Neural progenitor cell (in vitro differentiated cells): Measurements from ENCODE around the gene PCK1. TPM values are rescaled to one million over a fixed set of nuclear protein-coding genes. Genes with fewer than 3 reads are reported as not detected.

Experiments
- DNase-seq: peaks from one replicate; pipeline ENCODE4 v3.0.0-alpha.2; 2016; ENCODE audit warnings: low spot score
- H2AFZ ChIP-seq: fragments of 200-600 bp; sonication (generic); replicated peaks from 2 replicates; pipeline ENCODE4 v1.6.1; 2016; ENCODE audit warnings: antibody characterized with exemption
- H3F3A ChIP-seq: fragments of 200-600 bp; sonication (generic); 2 replicates; pipeline ENCODE4 v1.6.1; 2016; ENCODE audit warnings: antibody characterized with exemption, low read depth
- H3K27ac ChIP-seq: fragments of 200-600 bp; sonication (generic); 2 replicates; pipeline ENCODE4 v1.5.1; 2016; ENCODE audit warnings: mild to moderate bottlenecking
- H3K27me3 ChIP-seq: fragments of 200-600 bp; sonication (generic); 2 replicates; pipeline ENCODE4 v1.6.1; 2016; ENCODE audit warnings: mild to moderate bottlenecking, moderate library complexity
- H3K36me3 ChIP-seq: fragments of 200-600 bp; sonication (generic); 2 replicates; pipeline ENCODE4 v1.5.1; 2016
- H3K4me1 ChIP-seq: fragments of 200-600 bp; sonication (generic); 2 replicates; pipeline ENCODE4 v1.6.1; 2016; ENCODE audit warnings: mixed run types
- H3K4me2 ChIP-seq: fragments of 200-600 bp; sonication (generic); 2 replicates; pipeline ENCODE4 v1.6.1; 2016
- H3K4me3 ChIP-seq: fragments of 200-600 bp; sonication (generic); 2 replicates; pipeline ENCODE4 v1.5.1; 2016
- H3K79me2 ChIP-seq: fragments of 200-600 bp; sonication (generic); 2 replicates; pipeline ENCODE4 v1.6.1; 2016; ENCODE audit warnings: low read depth
- H3K9ac ChIP-seq: fragments of 200-600 bp; sonication (generic); 2 replicates; pipeline ENCODE4 v1.6.1; 2016
- H3K9me3 ChIP-seq: fragments of 200-600 bp; sonication (generic); 2 replicates; pipeline ENCODE4 v1.5.1; 2016; ENCODE audit warnings: low read depth
- H4K20me1 ChIP-seq: fragments of 200-600 bp; sonication (generic); 2 replicates; pipeline ENCODE4 v1.6.1; 2016; ENCODE audit warnings: low read depth
- H3K27ac Mint-ChIP-seq: 3 replicates; pipeline ENCODE4 v1.8.0; 2021; ENCODE audit warnings: mixed read lengths
- H3K27me3 Mint-ChIP-seq: 2 replicates; pipeline ENCODE4 v1.8.0; 2022; ENCODE audit warnings: low read depth, mild to moderate bottlenecking, inconsistent platforms, moderate library complexity, mixed read lengths; ENCODE audit not compliant: insufficient read depth
- H3K36me3 Mint-ChIP-seq: 3 replicates; pipeline ENCODE4 v1.8.0; 2021; ENCODE audit warnings: mixed read lengths
- H3K4me1 Mint-ChIP-seq: 3 replicates; pipeline ENCODE4 v1.8.0; 2021; ENCODE audit warnings: mixed read lengths
- H3K4me3 Mint-ChIP-seq: 3 replicates; pipeline ENCODE4 v1.8.0; 2021; ENCODE audit warnings: mild to moderate bottlenecking, moderate library complexity, mixed read lengths
- H3K9me3 Mint-ChIP-seq: 3 replicates; pipeline ENCODE4 v1.8.0; 2020; ENCODE audit warnings: mixed read lengths
- CTCF ChIP-seq: fragments of 200-600 bp; sonication (generic); IDR thresholded peaks from 2 replicates; pipeline ENCODE4 v1.5.1; 2017; ENCODE audit warnings: antibody characterized with exemption, mild to moderate bottlenecking
- EZH2 ChIP-seq: fragments of 200-600 bp; sonication (generic); IDR thresholded peaks from 2 replicates; pipeline ENCODE4 v1.6.1; 2017; ENCODE audit warnings: antibody characterized with exemption, mild to moderate bottlenecking, moderate library complexity
- EZH2phosphoT487 ChIP-seq: fragments of 200-600 bp; sonication (generic); IDR thresholded peaks from 2 replicates; pipeline ENCODE4 v1.6.1; 2017; ENCODE audit warnings: antibody characterized with exemption
- total RNA-seq: library from RNA; depleted of rRNA; stranded (reverse); fragments of >200 nt; gene quantifications from 2 replicates; pipeline ENCODE4 v1.2.3, GENCODE V29; 2015; ENCODE audit warnings: low replicate concordance

The PCK1 gene
- total RNA-seq, 1 donor from 2014 or later = not detected

GRCh38 chr20:57596998-57597939 is 36.4 kb downstream of the PCK1 start:
- no peaks in the 10 kb centered on the region for H3K79me2 ChIP-seq
- no peak for TF ChIP-seq EZH2phosphoT487
- peak; percentile 91 for TF ChIP-seq CTCF
- H3K36me3 ChIP-seq = no peaks in the 10 kb centered on the region
- DNase-seq = peak; percentile 87
- peak overlapping the region; percentile 28 for H3K4me3 ChIP-seq
- no peaks in the 10 kb centered on the region for H3K27me3 ChIP-seq
- H3F3A ChIP-seq = peaks cover 8% of the 10 kb centered on the region
- no peak overlapping the region for H3K27ac ChIP-seq
- peak overlapping the region; percentile 82 for H3K4me2 ChIP-seq
- peaks cover 44% of the 10 kb centered on the region for H3K4me1 Mint-ChIP-seq
- H3K4me3 Mint-ChIP-seq = peak overlapping the region; percentile 33
- no peaks in the 10 kb centered on the region for H4K20me1 ChIP-seq
- H3K4me1 ChIP-seq = peaks cover 9% of the 10 kb centered on the region
- peaks cover 24% of the 10 kb centered on the region for H3K27me3 Mint-ChIP-seq
- peak overlapping the region; percentile 80 for H2AFZ ChIP-seq
- H3K9me3 Mint-ChIP-seq = peaks cover 2% of the 10 kb centered on the region
- H3K9ac ChIP-seq = no peak overlapping the region
- no peaks in the 10 kb centered on the region for H3K9me3 ChIP-seq
- H3K27ac Mint-ChIP-seq = peak overlapping the region; percentile 92
- H3K36me3 Mint-ChIP-seq = no peaks in the 10 kb centered on the region

DNA sequence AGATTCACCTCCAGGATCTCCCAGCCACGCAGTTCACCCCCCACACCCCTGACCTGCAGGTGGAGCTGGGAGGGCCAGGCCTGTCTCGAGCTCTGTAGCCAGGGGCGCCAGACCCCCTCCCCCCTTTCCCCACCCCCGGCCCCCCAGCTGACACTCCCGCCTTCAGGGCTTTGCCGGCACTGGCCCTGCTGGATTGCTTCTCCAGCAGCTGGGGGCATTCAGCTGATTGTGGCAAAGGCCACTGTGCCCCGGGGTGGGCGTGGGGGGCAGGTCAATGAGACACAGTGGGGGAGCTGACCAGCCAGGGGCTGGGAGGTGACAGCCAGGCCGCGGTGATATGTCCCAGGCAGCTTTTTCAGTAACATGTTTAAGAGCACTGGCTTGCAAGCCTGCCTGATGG is 37.1 kb downstream of the PCK1 start:
- no peak overlapping the region for H3K27ac ChIP-seq
- H3K9me3 Mint-ChIP-seq = peaks cover 2% of the 10 kb centered on the region

DNA sequence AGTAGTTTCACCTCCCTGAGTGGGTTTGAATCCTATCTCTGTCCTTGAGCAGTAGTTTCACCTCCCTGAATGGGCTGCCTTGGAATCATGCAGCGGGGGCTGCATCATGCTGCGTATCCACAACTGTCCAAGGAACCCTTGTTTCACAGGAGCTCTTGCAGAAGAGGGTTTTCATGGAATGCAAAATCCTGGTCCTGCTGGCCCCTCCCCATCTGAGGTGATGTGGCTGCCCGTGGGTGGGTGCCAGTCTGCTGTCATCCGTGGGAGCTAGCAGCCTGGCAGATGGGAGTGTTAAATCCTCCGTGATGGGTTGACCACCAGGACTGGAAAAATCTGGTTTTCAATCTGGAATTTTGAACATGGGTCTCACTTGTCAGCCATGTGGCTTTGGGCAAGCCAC is 37.6 kb downstream of the PCK1 start:
- H3K36me3 ChIP-seq = no peaks in the 10 kb centered on the region
- TF ChIP-seq EZH2 (no peak), CTCF (no peak), EZH2phosphoT487 (no peak)
- H3K27ac ChIP-seq = no peak overlapping the region
- DNase-seq = no peak
- peaks cover 8% of the 10 kb centered on the region for H3F3A ChIP-seq
- H3K27me3 ChIP-seq = no peaks in the 10 kb centered on the region
- no peaks in the 10 kb centered on the region for H4K20me1 ChIP-seq
- no peak overlapping the region for H3K27ac Mint-ChIP-seq
- no peaks in the 10 kb centered on the region for H3K79me2 ChIP-seq
- H3K9me3 Mint-ChIP-seq = peaks cover 2% of the 10 kb centered on the region
- H2AFZ ChIP-seq = no peak overlapping the region
- H3K4me1 ChIP-seq = peaks cover 9% of the 10 kb centered on the region
- H3K36me3 Mint-ChIP-seq = no peaks in the 10 kb centered on the region
- no peak overlapping the region for H3K4me3 ChIP-seq
- peak overlapping the region; percentile 47 for H3K4me2 ChIP-seq
- H3K4me3 Mint-ChIP-seq = no peak overlapping the region
- no peak overlapping the region for H3K9ac ChIP-seq
- peaks cover 39% of the 10 kb centered on the region for H3K4me1 Mint-ChIP-seq
- H3K9me3 ChIP-seq = no peaks in the 10 kb centered on the region
- H3K27me3 Mint-ChIP-seq = peaks cover 21% of the 10 kb centered on the region

More for the DNA sequence above, 37.1 kb downstream of the PCK1 start:
- TF ChIP-seq CTCF = peak; percentile 4
- no peak for TF ChIP-seq EZH2
- TF ChIP-seq EZH2phosphoT487 = no peak
- Mint-ChIP-seq H3K4me1 (peaks cover 44% of the 10 kb centered on the region), H3K27ac (no peak overlapping the region), H3K27me3 (peaks cover 24% of the 10 kb centered on the region), H3K4me3 (no peak overlapping the region), H3K36me3 (no peaks in the 10 kb centered on the region)
- DNase-seq = peak; percentile 31
- no peaks in the 10 kb centered on the region for H3K79me2 ChIP-seq
- no peaks in the 10 kb centered on the region for H4K20me1 ChIP-seq
- no peaks in the 10 kb centered on the region for H3K36me3 ChIP-seq
- H3K4me1 ChIP-seq = peaks cover 9% of the 10 kb centered on the region
- H3K4me2 ChIP-seq = peak overlapping the region; percentile 47
- H2AFZ ChIP-seq = no peak overlapping the region
- H3K4me3 ChIP-seq = no peak overlapping the region
- H3K9me3 ChIP-seq = no peaks in the 10 kb centered on the region
- H3F3A ChIP-seq = peaks cover 8% of the 10 kb centered on the region
- no peak overlapping the region for H3K9ac ChIP-seq
- H3K27me3 ChIP-seq = no peaks in the 10 kb centered on the region
